OCI-M1 (cell line): ENCODE measurements around the gene TNFRSF4.

Experiments used
- DNase-seq: peaks from one replicate; lab custom pipeline; 2025; lab: John Stamatoyannopoulos, UW

TNFRSF4 gene

DNA sequence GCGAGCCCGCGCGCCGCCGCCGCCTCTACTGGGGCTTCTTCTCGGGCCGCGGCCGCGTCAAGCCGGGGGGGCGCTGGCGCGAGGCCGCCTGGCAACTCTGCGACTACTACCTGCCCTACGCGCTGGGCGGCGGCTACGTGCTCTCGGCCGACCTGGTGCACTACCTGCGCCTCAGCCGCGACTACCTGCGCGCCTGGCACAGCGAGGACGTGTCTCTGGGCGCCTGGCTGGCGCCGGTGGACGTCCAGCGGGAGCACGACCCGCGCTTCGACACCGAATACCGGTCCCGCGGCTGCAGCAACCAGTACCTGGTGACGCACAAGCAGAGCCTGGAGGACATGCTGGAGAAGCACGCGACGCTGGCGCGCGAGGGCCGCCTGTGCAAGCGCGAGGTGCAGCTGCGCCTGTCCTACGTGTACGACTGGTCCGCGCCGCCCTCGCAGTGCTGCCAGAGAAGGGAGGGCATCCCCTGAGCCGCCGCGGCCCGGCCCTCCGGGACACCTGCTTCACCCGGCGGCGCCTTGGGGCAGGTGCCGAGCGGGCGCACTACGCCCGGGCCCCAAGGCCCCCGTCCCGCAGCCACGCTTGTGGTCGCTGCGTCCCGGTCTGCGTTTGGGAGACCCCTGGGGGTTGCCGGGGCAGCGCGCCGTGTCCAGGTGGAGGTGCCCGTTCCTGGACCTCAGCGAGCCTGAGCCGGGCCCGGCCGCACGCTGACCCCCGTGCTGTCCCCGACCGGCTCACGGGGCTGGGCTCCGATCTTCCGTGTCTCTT lies 19.0 kb upstream of the TNFRSF4 start:
- no peak for DNase-seq

DNA sequence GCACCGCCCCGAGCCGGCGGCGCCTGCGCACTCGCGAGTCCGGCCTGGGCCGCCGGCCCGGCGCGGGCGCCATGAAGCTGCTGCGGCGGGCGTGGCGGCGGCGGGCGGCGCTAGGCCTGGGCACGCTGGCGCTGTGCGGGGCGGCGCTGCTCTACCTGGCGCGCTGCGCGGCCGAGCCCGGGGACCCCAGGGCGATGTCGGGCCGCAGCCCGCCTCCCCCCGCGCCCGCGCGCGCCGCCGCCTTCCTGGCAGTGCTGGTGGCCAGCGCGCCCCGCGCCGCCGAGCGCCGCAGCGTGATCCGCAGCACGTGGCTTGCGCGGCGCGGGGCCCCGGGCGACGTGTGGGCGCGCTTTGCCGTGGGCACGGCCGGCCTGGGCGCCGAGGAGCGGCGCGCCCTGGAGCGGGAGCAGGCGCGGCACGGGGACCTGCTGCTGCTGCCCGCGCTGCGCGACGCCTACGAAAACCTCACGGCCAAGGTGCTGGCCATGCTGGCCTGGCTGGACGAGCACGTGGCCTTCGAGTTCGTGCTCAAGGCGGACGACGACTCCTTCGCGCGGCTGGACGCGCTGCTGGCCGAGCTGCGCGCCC lies 18.3 kb upstream of the TNFRSF4 start, which contains the start of gene B3GALT6:
TSS of gene B3GALT6 (plus strand) at position 30 of the 588 bp plus-strand sequence. CDS start at position 72, 42 bp downstream.
- no peak for DNase-seq

DNA sequence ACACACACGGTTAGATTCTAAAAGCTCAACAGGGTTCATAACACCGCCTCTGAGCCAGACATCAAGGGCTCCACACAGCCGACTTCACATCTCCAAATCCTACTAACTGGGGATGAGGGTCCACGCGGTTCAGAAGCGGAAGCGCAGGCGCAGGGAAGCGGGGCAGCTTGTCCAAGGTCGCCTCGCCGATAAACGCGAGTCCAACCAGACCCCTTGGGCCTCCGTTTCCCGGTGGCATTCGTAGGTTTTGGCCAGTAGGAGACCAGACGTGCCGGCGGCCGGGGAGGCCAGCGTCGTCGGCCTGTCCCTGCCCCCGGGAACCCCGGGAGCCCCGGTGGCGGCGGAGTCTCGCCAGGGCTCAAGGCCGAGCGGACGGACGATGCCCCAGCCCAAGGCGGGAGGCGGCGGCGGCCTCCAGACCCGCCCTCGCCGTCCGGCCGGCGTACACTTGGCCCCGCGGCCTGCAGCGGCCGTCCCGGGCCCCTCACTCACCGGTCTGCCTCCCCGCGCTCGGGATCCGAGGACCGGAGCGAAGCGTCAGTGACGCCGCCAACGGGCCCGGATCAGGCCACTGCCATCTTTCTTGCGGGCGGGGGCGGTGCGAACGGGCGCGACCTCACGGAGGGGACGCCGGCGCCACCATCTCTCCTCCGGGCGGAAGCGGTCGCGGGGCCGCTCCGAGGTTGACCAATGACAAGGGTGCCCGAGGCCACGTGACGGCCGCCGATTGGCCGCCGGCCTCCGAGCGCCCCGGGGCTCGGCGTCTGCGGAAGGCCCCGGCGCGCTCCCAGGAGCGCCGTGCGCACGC lies 17.7 kb upstream of the TNFRSF4 start, which contains the start of gene SDF4:
TSS of gene SDF4 (minus strand) at position 602 of the 808 bp plus-strand sequence. CDS start 3,229 bp downstream, outside the sequence.
- peak; percentile 99 for DNase-seq

DNA sequence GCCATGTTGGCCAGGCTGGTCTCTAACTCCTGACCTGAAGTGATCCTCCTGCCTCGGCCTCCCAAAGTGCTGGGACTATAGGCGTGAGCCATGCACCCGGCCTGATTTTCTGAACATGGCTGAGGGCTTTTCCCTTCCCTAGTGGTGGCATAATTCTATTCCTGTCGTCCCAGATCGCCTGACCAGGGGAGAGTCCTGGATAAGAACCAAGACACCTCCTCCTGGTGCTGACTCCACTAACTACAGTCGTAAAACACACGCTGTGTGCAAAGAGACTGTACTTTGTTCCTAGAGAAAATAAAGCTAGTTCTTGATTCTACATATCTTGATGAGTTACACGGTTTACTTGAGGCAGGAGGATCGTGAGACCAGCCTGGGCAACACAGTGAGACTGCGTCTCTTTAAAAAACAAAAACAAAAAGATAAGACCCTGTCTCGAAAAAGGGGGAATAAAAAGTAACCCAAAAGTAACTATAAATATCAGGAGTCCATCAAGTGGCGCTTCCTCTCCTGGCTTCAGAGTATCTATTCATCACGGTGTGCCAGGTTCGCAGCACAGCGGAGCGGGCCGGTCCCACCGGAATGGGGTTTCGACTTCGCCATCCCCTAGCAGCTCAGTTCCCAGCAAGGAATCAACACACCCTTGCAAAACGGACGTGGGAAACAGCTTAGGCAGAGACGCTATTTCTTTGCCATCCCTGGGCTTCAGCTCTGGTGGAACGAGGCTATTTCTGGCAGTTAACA lies 16.9 kb upstream of the TNFRSF4 start:
- DNase-seq = peak; percentile 83

DNA sequence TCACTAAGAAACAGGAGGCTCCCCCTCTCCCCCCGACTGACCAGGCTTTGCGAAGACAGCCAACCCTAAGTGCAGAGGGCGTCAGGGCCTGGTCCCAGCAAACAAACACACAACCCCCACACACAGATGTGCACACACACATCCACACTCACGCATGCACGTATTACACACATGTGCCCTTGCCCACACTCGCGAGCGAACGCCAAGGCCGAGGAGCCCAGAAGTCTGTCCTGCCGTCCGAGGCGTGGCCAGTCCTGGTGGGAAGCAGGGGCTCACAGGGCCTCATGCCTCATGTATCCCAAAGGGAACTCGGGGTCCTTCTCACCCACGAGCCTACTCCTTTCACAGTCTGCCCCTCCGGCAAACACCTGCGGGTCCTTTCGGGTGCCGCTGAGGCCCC lies 15.8 kb upstream of the TNFRSF4 start:
- DNase-seq = no peak

DNA sequence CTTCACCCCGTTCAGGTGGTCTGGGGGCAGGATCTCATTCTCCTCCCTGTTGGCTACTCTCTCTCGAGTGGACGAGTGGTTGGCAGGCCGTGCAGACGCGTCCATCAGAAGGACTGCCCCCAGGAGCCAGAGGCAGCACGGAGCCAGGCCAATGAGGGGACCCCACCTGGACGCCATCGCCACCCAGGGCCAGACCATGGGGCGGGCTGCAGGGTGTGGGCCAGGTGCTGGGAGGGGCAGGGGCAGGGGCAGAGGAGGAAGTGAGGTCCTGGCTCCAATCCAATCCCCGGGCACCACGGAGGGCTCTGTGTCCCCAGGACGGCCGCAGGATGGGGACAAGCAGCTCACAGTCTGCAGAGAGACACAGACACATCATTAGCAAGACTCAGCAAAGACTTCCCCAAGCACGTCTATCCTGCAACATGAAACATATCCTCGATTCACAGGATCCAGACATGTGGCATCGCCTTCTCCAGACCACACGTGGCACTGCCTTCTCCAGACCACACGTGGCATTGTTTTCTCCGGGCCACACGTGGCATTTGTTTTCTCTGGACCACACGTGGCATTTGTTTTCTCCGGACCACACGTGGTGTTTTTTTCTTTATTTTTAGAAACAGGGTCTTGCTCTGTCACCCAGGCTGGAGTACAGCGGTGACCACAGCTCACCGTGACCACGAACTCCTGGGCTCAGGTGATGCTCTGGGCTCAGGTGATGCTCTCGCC lies 14.8 kb upstream of the TNFRSF4 start:
- DNase-seq = no peak

DNA sequence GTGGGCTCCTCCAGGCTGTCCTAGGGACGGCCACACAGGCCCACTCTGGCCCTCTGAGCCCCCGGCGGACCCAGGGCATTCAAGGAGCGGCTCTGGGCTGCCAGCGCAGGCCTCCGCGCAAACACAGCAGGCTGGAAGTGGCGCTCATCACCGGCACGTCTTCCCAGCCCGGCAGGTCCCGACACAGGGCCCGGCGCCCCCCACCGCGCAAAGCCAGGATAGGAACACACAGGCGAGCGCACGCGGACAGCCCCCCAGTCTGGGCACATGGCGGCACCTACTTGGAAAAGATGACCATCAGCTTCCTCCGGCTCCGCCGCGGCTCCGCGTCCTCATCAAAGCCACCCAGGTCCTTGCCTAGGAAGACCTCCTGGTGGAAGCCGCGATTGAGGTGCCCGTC lies 14.2 kb upstream of the TNFRSF4 start:
- no peak for DNase-seq

DNA sequence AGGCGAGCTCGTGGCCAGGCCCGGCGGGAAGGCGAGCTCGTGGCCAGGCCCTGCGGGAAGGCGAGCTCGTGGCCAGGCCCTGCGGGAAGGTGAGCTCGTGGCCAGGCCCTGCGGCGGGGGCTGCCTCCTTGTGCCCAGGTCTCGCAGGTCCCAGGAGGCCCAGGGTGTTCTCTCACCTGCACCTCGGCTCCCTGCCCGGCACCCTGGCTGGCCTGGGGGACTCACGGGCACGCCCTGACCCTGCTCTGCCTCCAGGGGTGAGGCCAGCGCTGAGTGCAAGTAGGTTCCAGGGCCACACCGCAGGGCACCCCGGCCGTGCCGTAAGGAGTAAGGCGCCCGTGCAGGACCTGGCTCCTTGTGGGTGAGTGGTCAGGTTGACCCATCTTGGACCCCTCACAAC lies 13.4 kb upstream of the TNFRSF4 start:
- DNase-seq = no peak

DNA sequence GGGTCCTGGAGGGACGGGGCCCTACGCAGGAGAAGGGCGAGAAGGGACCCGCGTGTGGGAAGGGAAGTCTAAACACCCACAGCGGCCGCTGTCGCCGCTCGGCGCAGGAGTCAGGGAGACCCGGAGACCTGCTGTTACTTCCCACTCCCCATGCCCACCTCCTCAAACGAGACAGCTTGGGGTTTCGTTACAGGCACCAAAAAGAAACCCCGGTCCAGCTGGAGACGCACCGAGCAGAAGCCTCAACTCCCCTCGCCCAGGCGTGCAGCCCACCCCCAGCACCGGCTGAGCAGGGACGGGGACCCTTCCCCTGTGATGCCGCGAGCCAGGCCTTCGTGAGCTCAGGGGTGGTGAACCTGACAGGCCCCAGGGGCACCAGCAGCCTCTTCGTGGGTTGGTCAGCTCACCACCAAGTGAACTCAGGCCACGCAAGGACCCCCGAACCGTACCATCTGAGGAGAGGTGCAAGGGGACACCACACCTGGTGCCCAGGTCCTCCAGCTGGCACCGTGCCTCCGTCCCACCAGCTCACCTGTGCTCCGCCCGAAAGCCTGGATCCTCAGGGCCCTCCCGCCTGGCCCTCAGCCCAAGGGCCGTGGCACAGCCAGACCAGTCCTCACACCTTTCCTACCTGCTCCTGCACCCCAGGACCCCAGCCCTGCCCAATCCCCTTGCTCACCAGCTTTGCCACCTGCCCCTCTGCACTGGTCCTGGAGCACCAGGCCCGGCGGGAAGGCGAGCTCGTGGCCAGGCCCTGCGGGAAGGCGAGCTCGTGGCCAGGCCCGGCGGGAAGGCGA lies 12.8 kb upstream of the TNFRSF4 start:
- DNase-seq = no peak

DNA sequence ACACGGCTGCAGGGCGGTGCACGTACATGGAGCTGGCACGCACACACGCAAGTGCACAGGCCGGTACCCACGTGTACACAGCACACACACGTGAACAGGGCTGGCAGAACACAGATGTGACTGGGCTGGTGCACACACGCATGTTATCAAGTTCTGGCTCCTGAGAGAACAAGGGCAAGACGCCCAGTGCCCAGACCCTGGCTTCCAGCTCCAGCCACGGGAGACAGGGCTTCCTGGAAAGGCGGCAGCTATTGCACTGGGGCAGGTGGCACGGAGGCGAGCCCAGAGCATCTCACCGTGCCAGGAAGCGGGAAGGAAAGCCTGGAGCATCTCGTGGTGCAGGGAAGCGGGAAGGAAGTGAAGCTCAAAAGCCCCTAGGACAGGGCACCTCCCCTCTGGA lies 12.0 kb upstream of the TNFRSF4 start:
- no peak for DNase-seq

DNA sequence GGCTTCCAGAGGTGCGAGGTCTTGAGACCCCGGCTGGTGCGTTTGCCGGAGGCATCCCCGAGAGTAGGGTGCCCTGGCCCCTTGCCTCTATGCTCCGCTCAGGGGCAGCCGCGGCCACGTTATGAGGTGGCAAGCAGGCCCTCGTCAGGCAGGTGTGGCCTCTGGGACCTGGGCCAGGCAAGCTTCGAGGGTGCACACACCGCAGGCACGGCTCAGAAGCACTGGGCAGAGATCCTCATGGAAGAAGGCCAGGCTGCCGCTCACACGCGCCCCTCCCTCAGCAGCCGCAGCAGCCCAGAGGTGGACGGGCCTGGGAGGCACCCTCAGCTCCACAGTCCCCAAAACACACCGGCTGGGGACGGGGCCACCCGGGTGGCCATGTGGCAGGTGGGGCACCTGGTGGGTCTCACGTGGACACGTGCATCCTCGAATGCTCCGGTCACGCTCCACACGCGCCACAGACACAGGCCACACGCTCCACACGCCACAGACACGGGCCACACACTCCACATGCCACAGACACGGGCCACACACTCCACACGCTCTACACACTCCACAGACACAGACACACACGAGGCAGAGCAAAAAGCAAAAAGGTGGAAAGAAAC lies 11.4 kb upstream of the TNFRSF4 start:
- no peak for DNase-seq

DNA sequence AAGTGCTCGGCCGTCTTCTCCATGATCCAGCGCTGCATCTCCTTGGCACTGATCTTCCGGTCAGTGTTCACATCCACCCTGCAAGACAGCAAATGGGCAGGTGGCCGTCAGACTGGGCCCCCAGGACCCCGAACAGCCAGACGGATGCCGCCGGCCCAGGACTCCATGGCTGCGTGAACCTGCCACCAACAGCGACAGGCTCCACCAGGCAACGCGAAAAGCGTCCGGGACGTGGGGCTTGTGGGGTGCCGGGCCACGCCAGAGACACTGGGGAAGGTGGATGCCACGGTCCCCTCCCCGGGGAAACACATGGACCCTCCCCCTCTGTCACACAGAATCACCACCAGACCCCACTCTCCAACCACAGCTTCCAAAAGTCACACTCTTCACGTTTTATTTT lies 9.9 kb upstream of the TNFRSF4 start:
- DNase-seq = no peak

DNA sequence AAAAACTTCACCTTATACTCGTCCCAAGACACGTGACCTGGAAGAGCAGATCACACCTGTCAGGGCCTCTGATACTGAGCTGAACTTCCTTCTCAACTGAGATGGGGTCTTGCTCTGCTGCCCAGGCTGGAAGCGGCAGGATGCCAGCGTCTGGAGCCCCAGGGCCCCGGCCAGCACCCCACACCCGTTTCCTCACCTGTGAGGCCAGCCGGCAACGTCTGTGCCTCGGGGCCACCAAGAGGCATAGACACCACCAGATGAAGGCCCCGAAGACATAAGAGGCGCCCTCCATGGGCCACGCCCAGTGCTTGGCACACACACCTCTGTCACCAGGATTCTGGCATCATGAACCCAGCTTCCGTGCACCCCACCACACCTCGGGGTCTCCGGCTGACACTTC lies 9.4 kb upstream of the TNFRSF4 start:
- DNase-seq = no peak

DNA sequence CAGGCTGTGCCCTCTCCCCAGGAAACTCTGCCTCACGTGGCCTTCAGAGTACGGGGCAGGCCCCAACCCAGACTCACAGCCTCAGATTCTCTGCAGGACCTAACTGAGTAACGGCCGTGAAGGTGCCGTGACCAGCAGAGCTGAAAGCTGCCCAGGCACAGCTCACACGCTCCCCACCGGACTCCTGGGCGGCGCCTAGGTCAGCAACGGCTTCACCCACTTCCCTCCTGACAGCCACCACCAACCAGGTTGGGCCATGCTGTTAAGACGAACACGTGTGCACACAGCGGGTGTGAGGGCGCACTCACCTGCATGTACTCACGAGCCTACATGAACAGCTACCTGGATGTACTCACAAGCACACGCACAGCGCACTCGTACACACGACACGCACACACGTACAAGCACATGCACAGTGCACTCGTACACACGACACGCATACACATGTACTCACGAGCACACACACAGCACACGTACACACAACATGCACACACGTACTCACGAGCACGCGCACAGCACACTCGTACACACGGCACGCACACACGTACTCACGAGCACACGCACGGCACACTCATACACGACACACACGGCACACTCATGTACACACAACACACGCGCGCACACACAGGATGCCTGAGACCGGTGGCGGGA lies 8.7 kb upstream of the TNFRSF4 start:
- DNase-seq = no peak

DNA sequence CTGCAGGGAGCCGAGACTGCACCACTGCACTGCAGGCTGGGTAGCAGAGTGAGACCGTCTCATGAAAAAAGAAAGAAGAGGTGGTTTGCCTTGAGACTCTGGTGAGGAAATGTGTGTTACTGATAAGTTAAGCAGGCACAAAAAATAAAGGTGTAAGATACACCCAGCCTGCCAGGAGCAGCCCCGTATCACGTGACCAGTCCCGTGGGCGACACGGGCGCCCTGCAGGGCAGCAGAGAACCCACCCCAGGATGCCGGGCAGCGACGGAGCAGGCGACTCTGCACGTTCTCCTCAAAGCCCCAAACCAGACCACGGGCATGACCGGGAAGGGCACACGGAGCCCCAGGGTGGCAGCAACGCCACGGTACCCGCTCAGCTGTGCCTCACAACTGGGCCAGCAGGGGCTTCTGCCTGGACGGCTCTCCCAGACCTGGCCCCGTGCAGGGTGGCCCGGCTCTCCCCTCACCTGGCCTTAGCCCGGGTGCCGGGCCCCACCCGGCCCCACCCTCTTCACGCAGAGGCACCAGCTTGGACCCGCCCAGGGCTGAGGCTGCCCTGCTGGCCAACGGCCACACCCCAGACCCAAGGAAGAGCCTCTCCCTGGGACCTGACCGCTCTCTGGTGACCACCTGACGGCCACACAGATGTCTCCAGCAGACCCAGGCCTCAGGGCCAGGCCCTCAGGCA lies 8.1 kb upstream of the TNFRSF4 start:
- DNase-seq = no peak

DNA sequence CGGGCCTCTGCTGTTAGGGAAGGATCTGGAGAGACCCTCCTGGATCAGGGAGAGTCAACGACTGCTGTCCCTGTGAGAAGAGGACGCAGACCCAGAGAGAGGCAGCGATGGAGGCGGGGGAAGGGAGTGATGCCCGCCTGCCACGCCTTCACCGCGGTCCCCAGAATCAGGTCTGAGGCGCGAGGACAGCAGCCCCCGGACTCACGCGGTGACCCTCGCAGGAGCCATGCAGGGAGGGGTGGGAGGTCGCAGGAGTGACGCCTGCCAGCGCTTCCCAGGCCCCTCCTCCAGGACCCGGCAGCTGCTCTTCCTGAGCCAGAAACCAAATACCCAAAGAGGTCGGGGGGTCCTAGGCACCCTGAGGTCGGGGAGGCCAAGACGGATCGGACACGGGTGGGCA lies 6.2 kb upstream of the TNFRSF4 start:
- DNase-seq = no peak

DNA sequence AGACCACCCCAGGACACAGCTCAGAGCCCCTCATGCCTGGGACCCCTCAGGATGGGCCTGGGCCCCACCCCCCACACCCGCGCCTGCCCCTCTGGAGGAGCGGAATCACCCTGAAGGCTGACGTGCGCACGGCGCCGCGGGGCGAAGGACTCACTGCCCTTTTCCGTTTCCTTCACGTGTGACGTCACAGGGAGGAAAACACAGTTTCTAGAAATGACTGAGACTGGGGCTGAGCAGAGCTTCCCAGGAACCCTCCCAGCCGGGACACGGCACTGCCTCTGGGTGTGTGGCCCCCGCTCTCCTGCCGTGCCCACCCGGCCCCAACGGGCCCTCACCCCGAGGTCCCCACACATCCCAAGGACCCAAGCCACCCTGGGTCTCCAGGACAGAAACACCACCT lies 5.4 kb upstream of the TNFRSF4 start:
- no peak for DNase-seq

DNA sequence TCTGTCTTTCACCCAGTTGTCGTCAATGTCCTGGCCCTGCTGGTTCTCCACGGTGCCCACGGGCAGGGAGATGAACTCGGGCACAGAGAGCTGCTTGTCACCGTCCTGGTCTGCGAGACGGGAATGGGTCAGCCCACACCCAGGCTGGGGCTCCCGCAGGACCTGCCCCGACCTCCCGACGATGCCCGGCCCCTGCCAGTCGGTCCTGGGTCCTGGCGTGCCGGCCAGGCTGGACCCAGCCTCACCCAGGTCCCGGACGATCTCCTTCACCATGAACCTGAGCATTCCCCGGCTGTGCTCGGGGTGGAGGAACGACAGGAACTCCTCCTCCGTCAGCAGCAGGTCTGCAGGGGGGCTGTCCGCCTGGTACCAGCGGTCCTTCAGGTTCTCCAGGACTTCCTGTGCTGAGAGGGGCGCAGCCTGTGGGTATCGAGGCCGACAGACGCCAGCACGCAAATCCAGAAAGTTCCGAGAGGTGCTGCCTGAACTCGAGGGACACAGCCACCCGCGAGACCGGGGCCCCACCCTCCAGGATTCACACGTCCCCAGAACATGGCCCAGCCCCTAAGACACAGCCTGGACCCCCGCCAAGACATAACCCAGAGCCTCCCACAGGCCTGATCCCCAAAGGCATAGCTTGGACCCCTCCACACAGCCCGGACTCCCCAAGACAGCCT lies 4.7 kb upstream of the TNFRSF4 start:
- no peak for DNase-seq
